ENCODE measurements around the gene FIBP.

Gene FIBP

GRCh38 chr11:65891219-65892136 is 3.2 kb upstream of the FIBP start:
- DNase-seq (ENCODE audit: low read depth, low spot score), result no peak
- Histone ChIP-seq H3K27me3 (ENCODE audit: control insufficient read depth, insufficient read depth, low read length) (peaks cover 5% of the 10 kb centered on the region; the same call in 1 of the 2 replicates), H3K4me1 (ENCODE audit: control insufficient read depth, insufficient read depth, low read length) (peaks cover 11% of the 10 kb centered on the region), H3K9me3 (ENCODE audit: control insufficient read depth, insufficient read depth, low read length) (no peaks in the 10 kb centered on the region), H3K27ac (ENCODE audit: low read length) (no peak overlapping the region), H3K4me3 (ENCODE audit: low read length) (peak overlapping the region; percentile 46), H3K36me3 (ENCODE audit: control insufficient read depth, insufficient read depth, low read length) (no peaks in the 10 kb centered on the region)
- WGBS (ENCODE audit: insufficient coverage, insufficient read length), result no CpG with 5 or more reads among the region's 57 CpGs

DNA sequence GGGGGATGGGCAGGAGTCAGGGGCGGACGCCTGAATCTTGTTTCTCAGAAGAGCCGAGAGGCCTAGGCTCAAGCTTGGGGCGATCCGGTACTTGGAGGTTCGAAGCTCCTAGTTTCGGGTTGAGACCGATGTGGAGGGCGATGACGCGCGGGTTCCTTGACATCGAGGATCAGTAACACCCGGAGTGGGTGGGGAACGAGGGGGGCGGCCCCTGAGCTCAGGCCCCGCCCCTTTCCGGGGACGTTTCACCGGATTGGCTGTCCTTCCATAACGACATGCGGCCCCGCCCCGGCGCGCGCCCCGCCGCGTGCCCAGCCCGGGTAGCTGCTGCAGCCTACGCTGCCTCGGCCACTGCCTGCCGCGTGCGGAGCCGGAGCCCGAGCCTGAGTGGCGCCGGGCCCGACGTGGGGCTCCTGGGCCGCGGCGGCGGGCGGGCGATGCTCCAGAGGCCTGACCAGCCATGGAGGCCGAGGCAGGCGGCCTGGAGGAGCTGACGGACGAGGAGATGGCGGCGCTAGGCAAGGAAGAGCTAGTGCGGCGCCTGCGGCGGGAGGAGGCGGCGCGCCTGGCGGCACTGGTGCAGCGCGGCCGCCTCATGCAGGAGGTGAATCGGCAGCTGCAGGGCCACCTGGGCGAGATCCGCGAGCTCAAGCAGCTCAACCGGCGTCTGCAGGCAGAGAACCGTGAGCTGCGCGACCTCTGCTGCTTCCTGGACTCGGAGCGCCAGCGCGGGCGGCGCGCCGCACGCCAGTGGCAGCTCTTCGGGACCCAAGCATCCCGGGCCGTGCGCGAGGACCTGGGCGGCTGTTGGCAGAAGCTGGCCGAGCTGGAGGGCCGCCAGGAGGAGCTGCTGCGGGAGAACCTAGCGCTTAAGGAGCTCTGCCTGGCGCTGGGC is 2.3 kb upstream of the FIBP start, which contains the start of gene CCDC85B:
Gene CCDC85B (plus strand): TSS at position 350 of the 895 bp plus-strand sequence. CDS start 111 bp downstream, at position 461.
- no peaks in the 10 kb centered on the region for H3K9me3 ChIP-seq (ENCODE audit: control insufficient read depth, insufficient read depth, low read length)
- H3K4me3 ChIP-seq (ENCODE audit: low read length), result peak within 1 kb of the TSS; percentile 46
- no peak for DNase-seq (ENCODE audit: low read depth, low spot score)
- H3K36me3 ChIP-seq (ENCODE audit: control insufficient read depth, insufficient read depth, low read length), result peaks cover 2% of the 10 kb centered on the region; the same call in 1 of the 2 replicates
- no CpG with 5 or more reads among the region's 94 CpGs for WGBS (ENCODE audit: insufficient coverage, insufficient read length)
- no peak within 1 kb of the TSS for H3K27ac ChIP-seq (ENCODE audit: low read length)
- H3K4me1 ChIP-seq (ENCODE audit: control insufficient read depth, insufficient read depth, low read length), result peaks cover 11% of the 10 kb centered on the region
- peaks cover 5% of the 10 kb centered on the region; the same call in 1 of the 2 replicates for H3K27me3 ChIP-seq (ENCODE audit: control insufficient read depth, insufficient read depth, low read length)

GRCh38 chr11:65887723-65888162 is 528 bp downstream of the FIBP start:
- Histone ChIP-seq H3K36me3 (ENCODE audit: control insufficient read depth, insufficient read depth, low read length) (peaks cover 21% of the 10 kb centered on the region), H3K4me1 (ENCODE audit: control insufficient read depth, insufficient read depth, low read length) (peaks cover 10% of the 10 kb centered on the region), H3K4me3 (ENCODE audit: low read length) (peak overlapping the region; percentile 77), H3K27me3 (ENCODE audit: control insufficient read depth, insufficient read depth, low read length) (peaks cover 5% of the 10 kb centered on the region; the same call in 1 of the 2 replicates), H3K27ac (ENCODE audit: low read length) (no peak overlapping the region), H3K9me3 (ENCODE audit: control insufficient read depth, insufficient read depth, low read length) (no peaks in the 10 kb centered on the region)
- DNase-seq (ENCODE audit: low read depth, low spot score), result no peak
- WGBS (ENCODE audit: insufficient coverage, insufficient read length), result no CpG with 5 or more reads among the region's 23 CpGs

GRCh38 chr11:65886826-65887722 is 1.2 kb downstream of the FIBP start:
- Histone ChIP-seq H3K4me3 (ENCODE audit: low read length) (peak overlapping the region; percentile 77; the same call in 1 of the 2 replicates), H3K27me3 (ENCODE audit: control insufficient read depth, insufficient read depth, low read length) (peaks cover 5% of the 10 kb centered on the region; the same call in 1 of the 2 replicates), H3K36me3 (ENCODE audit: control insufficient read depth, insufficient read depth, low read length) (peaks cover 24% of the 10 kb centered on the region), H3K4me1 (ENCODE audit: control insufficient read depth, insufficient read depth, low read length) (peaks cover 10% of the 10 kb centered on the region), H3K27ac (ENCODE audit: low read length) (no peak overlapping the region), H3K9me3 (ENCODE audit: control insufficient read depth, insufficient read depth, low read length) (no peaks in the 10 kb centered on the region)
- DNase-seq (ENCODE audit: low read depth, low spot score), result no peak
- no CpG with 5 or more reads among the region's 14 CpGs for WGBS (ENCODE audit: insufficient coverage, insufficient read length)

GRCh38 chr11:65885808-65886536 is 2.3 kb downstream of the FIBP start:
- Histone ChIP-seq H3K36me3 (ENCODE audit: control insufficient read depth, insufficient read depth, low read length) (peaks cover 24% of the 10 kb centered on the region), H3K9me3 (ENCODE audit: control insufficient read depth, insufficient read depth, low read length) (no peaks in the 10 kb centered on the region), H3K27ac (ENCODE audit: low read length) (no peak overlapping the region), H3K27me3 (ENCODE audit: control insufficient read depth, insufficient read depth, low read length) (peaks cover 5% of the 10 kb centered on the region; the same call in 1 of the 2 replicates), H3K4me3 (ENCODE audit: low read length) (no peak overlapping the region), H3K4me1 (ENCODE audit: control insufficient read depth, insufficient read depth, low read length) (peaks cover 8% of the 10 kb centered on the region)
- no CpG with 5 or more reads among the region's 12 CpGs for whole genome bisulfite sequencing (ENCODE audit: insufficient coverage, insufficient read length)
- no peak for DNase-seq (ENCODE audit: low read depth, low spot score)

DNA sequence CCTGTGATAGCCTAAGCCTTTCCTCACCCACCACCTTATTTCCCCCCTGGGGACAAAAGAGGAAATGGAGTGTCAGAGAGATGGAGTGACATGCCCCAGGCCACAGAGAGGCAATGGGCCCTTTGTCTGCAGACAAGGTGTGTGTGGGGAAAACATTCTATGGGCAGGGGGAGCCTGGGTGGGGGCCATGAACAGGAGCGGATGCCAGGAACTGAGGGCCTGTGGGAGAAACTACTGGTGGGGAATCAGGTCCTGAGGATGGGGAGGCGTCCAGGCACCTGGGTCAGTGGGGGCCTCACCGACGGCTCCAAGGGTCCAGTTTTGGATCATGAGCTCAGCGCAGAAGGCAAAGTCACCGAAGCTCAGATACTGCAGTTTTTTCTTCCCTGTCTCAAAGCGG is 3.0 kb downstream of the FIBP start:
- Histone ChIP-seq H3K36me3 (ENCODE audit: control insufficient read depth, insufficient read depth, low read length) (peaks cover 24% of the 10 kb centered on the region), H3K9me3 (ENCODE audit: control insufficient read depth, insufficient read depth, low read length) (no peaks in the 10 kb centered on the region), H3K4me3 (ENCODE audit: low read length) (no peak overlapping the region), H3K4me1 (ENCODE audit: control insufficient read depth, insufficient read depth, low read length) (peaks cover 8% of the 10 kb centered on the region), H3K27ac (ENCODE audit: low read length) (no peak overlapping the region), H3K27me3 (ENCODE audit: control insufficient read depth, insufficient read depth, low read length) (peaks cover 5% of the 10 kb centered on the region; the same call in 1 of the 2 replicates)
- no peak for DNase-seq (ENCODE audit: low read depth, low spot score)
- WGBS (ENCODE audit: insufficient coverage, insufficient read length), result no CpG with 5 or more reads among the region's 7 CpGs

- peaks cover 24% of the 10 kb centered on the region for H3K36me3 ChIP-seq (ENCODE audit: control insufficient read depth, insufficient read depth, low read length)
- H3K4me3 ChIP-seq (ENCODE audit: low read length), result no peak overlapping the region
- H3K27ac ChIP-seq (ENCODE audit: low read length), result no peak overlapping the region
- peaks cover 6% of the 10 kb centered on the region for H3K4me1 ChIP-seq (ENCODE audit: control insufficient read depth, insufficient read depth, low read length)
- H3K9me3 ChIP-seq (ENCODE audit: control insufficient read depth, insufficient read depth, low read length), result no peaks in the 10 kb centered on the region
- H3K27me3 ChIP-seq (ENCODE audit: control insufficient read depth, insufficient read depth, low read length), result peaks cover 1% of the 10 kb centered on the region; the same call in 1 of the 2 replicates
- no CpG with 5 or more reads among the region's 9 CpGs for WGBS (ENCODE audit: insufficient coverage, insufficient read length)
- DNase-seq (ENCODE audit: low read depth, low spot score), result no peak
Measured at GRCh38 chr11:65884716-65885092, 3.6 kb downstream of the FIBP start.

DNA sequence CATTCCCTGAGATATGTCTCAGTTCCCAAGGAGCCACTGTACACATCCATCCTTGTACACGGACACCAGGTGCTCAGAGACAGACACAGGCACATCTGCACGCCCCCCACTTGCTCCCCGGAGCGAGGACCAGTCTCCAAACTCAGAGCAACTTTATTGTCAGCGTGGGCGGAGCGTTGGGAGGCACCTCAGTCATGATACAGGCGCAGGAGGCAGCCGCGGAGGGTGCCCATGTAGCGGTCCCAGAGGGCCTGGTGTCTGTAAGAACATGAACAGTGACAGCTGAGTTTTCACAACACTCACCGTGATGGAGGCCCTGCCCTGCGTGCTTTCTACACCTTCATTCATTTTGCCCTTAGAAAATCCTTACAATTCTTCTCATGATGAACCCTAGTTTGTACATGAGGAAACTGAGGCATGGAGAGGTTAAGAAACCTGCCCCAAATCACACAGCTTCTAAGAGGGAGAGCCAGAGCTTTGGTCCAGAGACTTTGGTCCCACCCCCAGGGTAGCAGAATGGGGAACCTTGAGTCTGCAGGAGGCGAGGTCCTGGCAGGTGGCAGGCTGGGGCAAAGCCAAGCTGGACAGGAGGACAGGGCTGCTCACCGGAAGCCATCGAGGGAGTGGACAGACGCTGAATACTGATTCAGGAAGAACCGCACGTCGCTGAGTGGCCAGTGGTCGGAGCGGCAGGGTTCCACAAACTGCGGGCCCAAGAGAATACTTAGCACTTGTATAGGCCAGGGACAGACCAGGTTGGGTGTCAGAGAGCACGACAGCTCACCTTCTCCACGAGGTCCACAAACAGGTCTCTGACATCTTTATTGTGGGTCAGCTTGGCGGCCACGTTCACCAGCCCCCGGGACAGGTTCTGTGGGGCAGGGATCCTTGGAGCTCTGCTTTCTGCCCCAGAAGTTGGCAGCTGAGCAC is 4.2 kb downstream of the FIBP start:
- Histone ChIP-seq H3K9me3 (ENCODE audit: control insufficient read depth, insufficient read depth, low read length) (no peaks in the 10 kb centered on the region), H3K27ac (ENCODE audit: low read length) (no peak overlapping the region), H3K4me3 (ENCODE audit: low read length) (no peak overlapping the region), H3K36me3 (ENCODE audit: control insufficient read depth, insufficient read depth, low read length) (peaks cover 24% of the 10 kb centered on the region), H3K27me3 (ENCODE audit: control insufficient read depth, insufficient read depth, low read length) (no peaks in the 10 kb centered on the region), H3K4me1 (ENCODE audit: control insufficient read depth, insufficient read depth, low read length) (peaks cover 6% of the 10 kb centered on the region)
- no CpG with 5 or more reads among the region's 28 CpGs for WGBS (ENCODE audit: insufficient coverage, insufficient read length)
- no peak for DNase-seq (ENCODE audit: low read depth, low spot score)
